ENCODE results near the gene THADA. TPM values are rescaled to one million over a fixed set of nuclear protein-coding genes. Genes with fewer than 3 reads are reported as not detected.

Gene THADA
- total RNA-seq, 1 experiment from 2014 or later = 20.1 TPM

- H2BK12ac ChIP-seq (ENCODE audit: insufficient read length, low read depth, low read length) = no peak overlapping the region
- no peak overlapping the region for H2BK20ac ChIP-seq (ENCODE audit: low read depth, low read length, poor library complexity, severe bottlenecking)
- Mint-ChIP-seq H3K27me3 (ENCODE audit: low read depth) (no peaks in the 10 kb centered on the region), H3K27ac (peak overlapping the region in 1 of 3 experiments; percentile 13; a peak in 1 of 7 replicates), H3K9me3 (no peaks in the 10 kb centered on the region), H3K4me1 (peaks cover 4 to 8% of the 10 kb centered on the region in 2 experiments), H3K4me3 (no peak overlapping the region), H3K36me3 (ENCODE audit: insufficient read depth in 1 of 3, low read depth in 3 of 3) (no peaks in the 10 kb centered on the region)
- H4K8ac ChIP-seq (replicated peaks; ENCODE audit: insufficient read length, low read depth, low read length) = no peak overlapping the region
- H3K23me2 ChIP-seq (ENCODE audit: insufficient read length, low read depth, low read length, poor library complexity, severe bottlenecking) = no peaks in the 10 kb centered on the region
- H3K56ac ChIP-seq (ENCODE audit: insufficient read length, low read depth, low read length) = no peak overlapping the region
- no peaks in the 10 kb centered on the region for H3K9me3 ChIP-seq (ENCODE audit: control insufficient read depth, low read depth, low read length)
- no peak for TF ChIP-seq CTCF (conservative IDR thresholded peaks at IDR 0.05)
- H2BK5ac ChIP-seq (ENCODE audit: insufficient read length, low read length) = no peak overlapping the region
- H4K5ac ChIP-seq (ENCODE audit: insufficient read length, low read depth, low read length) = no peak overlapping the region
- H3K79me1 ChIP-seq (ENCODE audit: insufficient read depth, low read depth, low read length, poor library complexity, severe bottlenecking) = no peaks in the 10 kb centered on the region
- H3K9ac ChIP-seq (ENCODE audit: extremely low read depth, insufficient read length, low read length) = no peak overlapping the region
- H3K14ac ChIP-seq (ENCODE audit: insufficient read depth, low read length) = no peak overlapping the region
- no peak overlapping the region for H3K4me2 ChIP-seq (ENCODE audit: insufficient read depth, insufficient read length, low read length)
- H3K4me1 ChIP-seq (ENCODE audit: insufficient read depth, low read length) = no peaks in the 10 kb centered on the region
- no peak overlapping the region for H2AK5ac ChIP-seq (ENCODE audit: insufficient read length, low read length)
- no CpG with 5 or more reads among the region's 5 CpGs for WGBS (ENCODE audit: extremely low coverage, insufficient read length, low lambda C conversion rate)
- H3K79me2 ChIP-seq (ENCODE audit: insufficient read depth, low read length) = no peaks in the 10 kb centered on the region
- DNase-seq = no peak
- no peak overlapping the region for H2BK15ac ChIP-seq (ENCODE audit: low read depth, low read length)
- H4K20me1 ChIP-seq (ENCODE audit: control insufficient read depth, insufficient read depth, insufficient read length) = no peaks in the 10 kb centered on the region
- H3T11ph ChIP-seq (ENCODE audit: low read length) = no peak overlapping the region
- no peak overlapping the region for H3K18ac ChIP-seq (ENCODE audit: insufficient read length, low read depth, low read length)
- no peak overlapping the region for H3K23ac ChIP-seq (ENCODE audit: insufficient read length, low read depth, low read length)
- H2BK120ac ChIP-seq (ENCODE audit: low read depth, low read length, poor library complexity, severe bottlenecking) = no peak overlapping the region
- no peak overlapping the region for H3K27ac ChIP-seq (ENCODE audit: insufficient read length, low read depth, low read length)
- H3K4ac ChIP-seq (ENCODE audit: low read depth, low read length) = no peak overlapping the region
- H3K27me3 ChIP-seq (ENCODE audit: insufficient read depth, low read length) = no peaks in the 10 kb centered on the region
- no peak overlapping the region for H4K91ac ChIP-seq (ENCODE audit: insufficient read length, low read depth, low read length)
- no peak overlapping the region for H2AFZ ChIP-seq (ENCODE audit: low read length)
These were observed 140.5 kb downstream of the THADA start for GRCh38 chr2:43455296-43455695.

Measured in H9 (cell line).